Karpas-422 (cell line): ENCODE results near the gene TNKS1BP1. TPM values are rescaled to one million over a fixed set of nuclear protein-coding genes. Genes with fewer than 3 reads are reported as not detected.

ENCODE experiments used
- DNase-seq: peaks from one replicate; pipeline ENCODE4 v3.0.0-alpha.2; 2015
- H2AFZ ChIP-seq: fragments of 200-600 bp; sonication (generic); 2 replicates; pipeline ENCODE4 v1.6.1; 2014; ENCODE audit warnings: antibody characterized with exemption, low read length, mixed read lengths
- H3K27ac ChIP-seq: fragments of 200-600 bp; sonication (generic); 2 replicates; pipeline ENCODE4 v1.5.1; 2014; ENCODE audit warnings: mild to moderate bottlenecking, low read length, moderate library complexity
- H3K27me3 ChIP-seq: fragments of 200-600 bp; sonication (generic); 2 replicates; pipeline ENCODE4 v1.6.1; 2014; ENCODE audit warnings: low read length, mixed read lengths
- H3K36me3 ChIP-seq: fragments of 200-600 bp; sonication (generic); 2 replicates; pipeline ENCODE4 v1.6.1; 2014; ENCODE audit warnings: low read length, mixed read lengths; ENCODE audit not compliant: insufficient read depth
- H3K4me1 ChIP-seq: fragments of 200-600 bp; sonication (generic); 2 replicates; pipeline ENCODE4 v1.6.1; 2014; ENCODE audit warnings: mild to moderate bottlenecking, low read length, mixed read lengths
- H3K4me2 ChIP-seq: fragments of 200-600 bp; sonication (generic); 2 replicates; pipeline ENCODE4 v1.6.1; 2014; ENCODE audit warnings: low read length, low read depth, mild to moderate bottlenecking; ENCODE audit not compliant: poor library complexity, severe bottlenecking
- H3K4me3 ChIP-seq: fragments of 200-600 bp; sonication (generic); 2 replicates; pipeline ENCODE4 v1.5.1; 2014; ENCODE audit warnings: mild to moderate bottlenecking, antibody characterized with exemption, low read length, mixed read lengths
- H3K79me2 ChIP-seq: fragments of 200-600 bp; sonication (generic); 2 replicates; pipeline ENCODE4 v1.6.1; 2014; ENCODE audit warnings: mild to moderate bottlenecking, low read length, mixed read lengths
- H3K9ac ChIP-seq: fragments of 200-600 bp; sonication (generic); 2 replicates; pipeline ENCODE4 v1.6.0; 2014; ENCODE audit warnings: low read length
- H3K9me2 ChIP-seq: fragments of 200-600 bp; sonication (generic), shearing (Covaris generic); replicated peaks from 2 replicates; pipeline ENCODE4 v1.6.0; 2014; ENCODE audit warnings: mild to moderate bottlenecking, low read length, moderate library complexity; ENCODE audit not compliant: insufficient read depth
- H3K9me3 ChIP-seq: fragments of 300-700, 200-600 bp; sonication (generic); 2 replicates; pipeline ENCODE4 v1.6.1; 2014; ENCODE audit warnings: low read length, mixed read lengths
- H4K20me1 ChIP-seq: fragments of 200-600 bp; sonication (generic); 2 replicates; pipeline ENCODE4 v1.6.1; 2014; ENCODE audit warnings: mild to moderate bottlenecking, antibody characterized with exemption, low read length, low read depth; ENCODE audit not compliant: insufficient read depth
- total RNA-seq: library from RNA; depleted of rRNA; stranded (reverse); fragments of >200 nt; shearing (Covaris generic); gene quantifications from 2 replicates; pipeline ENCODE4 v1.2.3, GENCODE V29; 2014; ENCODE audit warnings: low replicate concordance

The TNKS1BP1 gene
- total RNA-seq, 1 experiment from 2014 or later: 11.6 TPM

DNA sequence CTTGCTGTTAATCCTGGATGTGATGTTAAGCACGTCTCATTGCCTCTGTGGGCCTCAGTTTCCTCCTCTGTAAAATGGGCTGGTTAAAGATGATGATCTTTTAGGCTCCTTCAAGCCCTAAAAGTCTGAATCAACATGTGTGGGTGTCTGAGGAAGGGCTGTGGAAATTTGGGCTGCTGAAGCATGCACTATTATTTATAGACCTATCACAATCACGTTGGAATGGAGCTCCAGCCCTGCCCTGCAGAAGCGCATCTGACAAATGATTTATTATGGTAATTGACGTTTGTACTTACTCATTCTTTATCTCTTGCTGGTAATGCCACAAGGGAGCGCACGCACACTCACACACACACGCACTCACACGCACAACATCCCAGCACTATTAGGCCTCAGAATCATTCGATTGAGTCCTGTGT lies 33.8 kb upstream of the TNKS1BP1 start:
- Histone ChIP-seq H3K36me3 (no peaks in the 10 kb centered on the region), H3K27ac (no peak overlapping the region), H3K4me2 (no peak overlapping the region), H2AFZ (no peak overlapping the region), H3K4me1 (no peaks in the 10 kb centered on the region), H3K27me3 (no peaks in the 10 kb centered on the region), H3K79me2 (no peaks in the 10 kb centered on the region), H4K20me1 (no peaks in the 10 kb centered on the region), H3K9ac (no peak overlapping the region), H3K9me2 (no peaks in the 10 kb centered on the region), H3K4me3 (no peak overlapping the region), H3K9me3 (no peaks in the 10 kb centered on the region)
- no peak for DNase-seq

DNA sequence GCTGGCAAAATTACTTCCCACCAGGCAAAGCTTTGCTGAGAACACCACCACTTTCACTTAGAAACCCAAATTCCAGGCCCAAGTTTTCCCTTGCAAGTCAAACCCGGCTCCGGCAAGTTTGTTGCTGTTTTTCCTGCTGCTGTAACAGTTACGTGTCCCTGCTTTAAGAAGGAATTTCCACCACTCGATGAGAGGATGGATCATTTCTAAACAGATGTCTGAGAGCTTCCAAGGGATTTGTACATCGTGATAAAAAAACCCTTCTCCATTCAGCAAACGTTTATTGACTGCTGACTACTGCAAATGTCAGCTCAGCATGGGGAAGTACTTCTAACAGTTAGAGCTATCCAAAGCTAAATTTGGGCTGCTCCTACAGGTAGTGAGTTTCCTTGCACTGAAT lies 33.1 kb upstream of the TNKS1BP1 start:
- Histone ChIP-seq H3K27ac (no peak overlapping the region), H3K79me2 (no peaks in the 10 kb centered on the region), H2AFZ (no peak overlapping the region), H3K4me3 (no peak overlapping the region), H3K27me3 (no peaks in the 10 kb centered on the region), H4K20me1 (no peaks in the 10 kb centered on the region), H3K36me3 (no peaks in the 10 kb centered on the region), H3K4me2 (no peak overlapping the region), H3K9me2 (no peaks in the 10 kb centered on the region), H3K9ac (no peak overlapping the region), H3K9me3 (no peaks in the 10 kb centered on the region), H3K4me1 (no peaks in the 10 kb centered on the region)
- DNase-seq: no peak

DNA sequence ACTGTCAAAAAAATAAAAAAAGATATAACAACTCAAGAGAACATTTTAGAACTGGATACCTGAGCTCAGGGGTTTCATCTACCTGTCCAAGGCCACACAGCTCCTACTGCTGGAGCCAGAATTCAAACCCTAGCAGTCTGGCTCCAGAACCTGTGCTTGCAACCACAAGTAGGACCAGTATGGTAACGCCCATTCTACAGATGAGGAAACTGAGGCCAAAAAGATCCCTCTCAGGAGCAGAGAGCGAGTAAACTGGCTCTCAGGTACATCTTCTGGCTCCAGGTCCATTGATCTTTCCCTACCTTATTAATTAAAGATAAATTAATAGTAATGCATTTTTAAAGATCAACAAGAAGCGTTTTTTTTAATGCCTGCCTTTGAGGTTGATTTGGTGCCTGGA lies 32.6 kb upstream of the TNKS1BP1 start:
- Histone ChIP-seq H3K4me2 (no peak overlapping the region), H3K4me1 (no peaks in the 10 kb centered on the region), H3K4me3 (no peak overlapping the region), H3K79me2 (no peaks in the 10 kb centered on the region), H3K27me3 (no peaks in the 10 kb centered on the region), H3K9me2 (no peaks in the 10 kb centered on the region), H2AFZ (no peak overlapping the region), H3K36me3 (no peaks in the 10 kb centered on the region), H3K9ac (no peak overlapping the region), H3K9me3 (no peaks in the 10 kb centered on the region), H3K27ac (no peak overlapping the region), H4K20me1 (no peaks in the 10 kb centered on the region)
- DNase-seq: no peak

DNA sequence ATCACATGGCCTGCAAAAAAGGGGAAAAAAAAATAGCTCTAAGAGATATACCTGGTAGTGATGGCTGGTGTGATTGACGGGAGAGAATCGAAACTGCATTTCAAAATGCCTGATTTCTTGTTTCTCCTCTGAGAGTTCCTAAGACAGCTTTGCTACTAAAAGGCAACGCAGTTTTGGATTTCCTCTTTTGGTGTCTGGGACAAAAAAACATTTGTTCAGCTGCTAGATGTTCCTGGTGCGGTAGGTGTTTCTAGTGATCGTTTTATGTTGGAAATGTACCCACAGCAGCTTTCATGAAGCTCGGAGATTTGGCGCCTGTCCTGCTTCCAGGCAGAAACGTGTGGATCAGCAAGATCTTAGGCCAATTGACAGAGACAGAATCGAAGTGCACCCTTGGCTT lies 31.5 kb upstream of the TNKS1BP1 start:
- Histone ChIP-seq H3K27me3 (no peaks in the 10 kb centered on the region), H3K9ac (no peak overlapping the region), H4K20me1 (no peaks in the 10 kb centered on the region), H3K4me2 (no peak overlapping the region), H2AFZ (no peak overlapping the region), H3K79me2 (no peaks in the 10 kb centered on the region), H3K27ac (no peak overlapping the region), H3K4me1 (no peaks in the 10 kb centered on the region), H3K4me3 (no peak overlapping the region), H3K9me2 (no peaks in the 10 kb centered on the region), H3K36me3 (no peaks in the 10 kb centered on the region), H3K9me3 (no peaks in the 10 kb centered on the region)
- no peak for DNase-seq

DNA sequence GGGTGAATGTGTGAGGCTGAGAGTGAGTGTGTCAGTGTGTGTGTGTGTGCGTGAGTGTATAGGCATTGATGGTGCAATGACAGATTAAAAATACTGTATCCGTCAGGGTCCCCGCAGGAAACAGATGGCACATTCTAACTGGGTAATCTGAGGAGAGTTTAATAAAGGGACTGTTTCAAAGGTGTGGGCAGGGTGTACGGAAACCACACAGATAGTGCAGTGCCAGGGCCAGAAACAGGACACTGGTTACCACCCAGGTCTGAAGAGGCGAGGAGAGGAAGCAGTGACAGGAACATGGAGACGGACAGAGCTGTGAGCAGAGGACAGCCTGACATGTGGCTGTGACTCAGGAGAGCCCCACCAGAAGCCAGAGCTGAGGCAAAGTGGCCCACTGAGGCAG lies 29.9 kb upstream of the TNKS1BP1 start:
- Histone ChIP-seq H2AFZ (no peak overlapping the region), H3K9me3 (no peaks in the 10 kb centered on the region), H3K4me1 (no peaks in the 10 kb centered on the region), H3K9ac (no peak overlapping the region), H3K36me3 (no peaks in the 10 kb centered on the region), H4K20me1 (no peaks in the 10 kb centered on the region), H3K79me2 (no peaks in the 10 kb centered on the region), H3K4me3 (no peak overlapping the region), H3K9me2 (no peaks in the 10 kb centered on the region), H3K27me3 (no peaks in the 10 kb centered on the region), H3K27ac (no peak overlapping the region), H3K4me2 (no peak overlapping the region)
- DNase-seq: no peak

DNA sequence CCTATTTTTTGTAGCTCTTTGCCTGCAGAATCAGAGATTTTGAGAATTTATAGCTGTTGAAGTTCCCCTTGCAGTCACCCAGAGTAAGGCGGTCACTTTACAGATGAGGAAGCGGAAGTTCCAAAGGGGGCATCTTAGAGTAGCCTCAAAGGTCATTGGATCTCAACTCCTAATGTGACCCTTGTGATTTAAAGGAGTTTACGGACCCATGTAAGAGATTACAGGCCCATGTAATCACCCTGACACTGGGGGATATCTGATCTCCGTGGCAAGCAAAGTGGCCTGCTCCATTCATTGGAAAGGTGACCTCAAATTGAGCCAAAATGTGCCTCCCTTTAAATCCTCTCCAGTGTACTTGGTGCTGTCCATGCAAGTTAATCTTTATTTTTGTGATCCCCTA lies 29.1 kb upstream of the TNKS1BP1 start:
- no peaks in the 10 kb centered on the region for H3K27me3 ChIP-seq
- H3K4me1 ChIP-seq: no peaks in the 10 kb centered on the region
- no peaks in the 10 kb centered on the region for H3K9me3 ChIP-seq
- no peaks in the 10 kb centered on the region for H3K9me2 ChIP-seq
- no peak overlapping the region for H3K9ac ChIP-seq
- H3K4me2 ChIP-seq: no peak overlapping the region
- no peak overlapping the region for H2AFZ ChIP-seq
- no peaks in the 10 kb centered on the region for H3K79me2 ChIP-seq
- no peaks in the 10 kb centered on the region for H3K36me3 ChIP-seq
- no peak for DNase-seq
- no peaks in the 10 kb centered on the region for H4K20me1 ChIP-seq
- H3K27ac ChIP-seq: no peak overlapping the region
- H3K4me3 ChIP-seq: no peak overlapping the region

DNA sequence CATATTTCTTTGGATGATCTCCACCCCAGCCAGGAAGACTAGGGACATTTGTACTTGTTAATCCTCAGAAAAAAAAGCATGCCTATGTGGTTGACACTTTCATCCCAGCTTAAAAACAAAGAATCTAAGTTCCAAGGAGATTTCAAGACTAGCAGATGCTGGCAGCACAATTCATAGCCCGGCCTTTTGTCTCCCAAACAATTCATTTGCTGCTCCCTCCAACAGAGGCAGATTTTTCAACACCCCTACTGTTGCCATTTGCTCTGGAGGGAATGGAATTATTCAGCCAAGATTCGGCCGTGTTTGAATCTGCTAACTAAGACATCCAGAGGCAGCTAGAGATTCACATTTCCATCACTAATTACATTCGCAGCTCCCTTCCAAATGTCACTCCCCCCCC lies 28.7 kb upstream of the TNKS1BP1 start:
- Histone ChIP-seq H3K79me2 (no peaks in the 10 kb centered on the region), H4K20me1 (no peaks in the 10 kb centered on the region), H2AFZ (no peak overlapping the region), H3K4me1 (no peaks in the 10 kb centered on the region), H3K27me3 (no peaks in the 10 kb centered on the region), H3K4me3 (no peak overlapping the region), H3K4me2 (no peak overlapping the region), H3K27ac (no peak overlapping the region), H3K36me3 (no peaks in the 10 kb centered on the region), H3K9me3 (no peaks in the 10 kb centered on the region), H3K9me2 (no peaks in the 10 kb centered on the region), H3K9ac (no peak overlapping the region)
- DNase-seq: no peak

DNA sequence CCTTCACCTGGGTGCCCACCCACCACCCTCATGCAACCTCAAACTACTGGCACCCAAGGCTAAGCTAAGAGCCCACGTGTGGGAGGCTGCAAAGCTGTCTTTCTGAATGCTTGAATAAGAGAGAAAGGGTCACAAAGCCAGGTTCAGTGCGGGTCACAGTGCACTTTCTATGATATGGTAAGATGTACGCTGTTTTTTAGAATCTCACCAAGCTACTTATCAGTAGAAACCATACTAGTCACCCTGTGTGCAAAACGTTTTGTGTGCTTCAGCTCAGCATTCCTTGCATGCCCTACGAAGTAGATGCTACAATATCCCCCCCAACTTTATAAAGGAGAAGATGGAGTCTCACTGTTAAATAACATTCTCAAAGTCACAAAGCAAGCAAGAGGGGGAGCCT lies 28.3 kb upstream of the TNKS1BP1 start:
- Histone ChIP-seq H3K36me3 (no peaks in the 10 kb centered on the region), H3K27ac (no peak overlapping the region), H3K4me1 (no peaks in the 10 kb centered on the region), H4K20me1 (no peaks in the 10 kb centered on the region), H3K79me2 (no peaks in the 10 kb centered on the region), H3K27me3 (no peaks in the 10 kb centered on the region), H3K4me2 (no peak overlapping the region), H3K9me2 (no peaks in the 10 kb centered on the region), H2AFZ (no peak overlapping the region), H3K9me3 (no peaks in the 10 kb centered on the region), H3K9ac (no peak overlapping the region), H3K4me3 (no peak overlapping the region)
- DNase-seq: no peak
